MCF 10A (cell line): Measurements from ENCODE around the gene SMIM20. TPM values are rescaled to one million over a fixed set of nuclear protein-coding genes. Genes with fewer than 3 reads are reported as not detected.

Source experiments
- BruUV-seq: library from RNA; stranded (reverse); fragments of 400-500 nt; replicated peaks from 2 replicates; lab custom pipeline; 2021; lab: Mats Ljungman, UMichigan
- CTCF ChIA-PET: fragments of 300-600 bp; sonication (Branson Sonifier 250); formaldehyde crosslinking; extraction: SDS; loops from one replicate; lab custom pipeline; 2021; ENCODE audit warnings: antibody characterized with exemption, inconsistent platforms; lab: Yijun Ruan, JAX
- POLR2A ChIA-PET: fragments of 300-600, 350-650 bp; sonication (Branson Sonifier 250); formaldehyde crosslinking; extraction: SDS; loops from one replicate; lab custom pipeline; 2020; ENCODE audit warnings: antibody characterized with exemption, inconsistent platforms; lab: Yijun Ruan, JAX
- DNase-seq: peaks from one replicate; pipeline ENCODE4 v3.0.0-alpha.2; 2018; ENCODE audit not compliant: unreplicated experiment
- H3K27ac Mint-ChIP-seq: one replicate; pipeline ENCODE4 v1.8.0; 2022; ENCODE audit warnings: mild to moderate bottlenecking, low read depth, mixed read lengths; ENCODE audit not compliant: unreplicated experiment
- H3K27me3 Mint-ChIP-seq: one replicate; pipeline ENCODE4 v1.8.0; 2022; ENCODE audit warnings: mixed read lengths; ENCODE audit not compliant: insufficient read depth, unreplicated experiment
- H3K36me3 Mint-ChIP-seq: one replicate; pipeline ENCODE4 v1.8.0; 2022; ENCODE audit warnings: mild to moderate bottlenecking, moderate library complexity, mixed read lengths; ENCODE audit not compliant: insufficient read depth, unreplicated experiment
- H3K4me1 Mint-ChIP-seq: one replicate; pipeline ENCODE4 v1.8.0; 2022; ENCODE audit warnings: mixed read lengths; ENCODE audit not compliant: insufficient read depth, unreplicated experiment
- H3K4me3 Mint-ChIP-seq: one replicate; pipeline ENCODE4 v1.8.0; 2022; ENCODE audit warnings: mild to moderate bottlenecking, moderate library complexity, mixed read lengths; ENCODE audit not compliant: unreplicated experiment
- H3K9me3 Mint-ChIP-seq: one replicate; pipeline ENCODE4 v1.8.0; 2022; ENCODE audit warnings: mixed read lengths; ENCODE audit not compliant: unreplicated experiment
- intact Hi-C: fragments of 100-400 bp; cut with micrococcal nuclease; formaldehyde crosslinking; loops from 2 replicates; pipeline ENCODE4 v1.14.1; 2022
- total RNA-seq: library from RNA; stranded (reverse); gene quantifications from 2 replicates; pipeline ENCODE4 v1.2.3, GENCODE V29; 2022
- TF ChIP-seq, protein P1 (sequence below): fragments of 200-600 bp; IDR thresholded peaks from one replicate; pipeline ENCODE4 v1.8.0; 2022; ENCODE audit warnings: antibody characterized with exemption, mild to moderate bottlenecking; ENCODE audit not compliant: unreplicated experiment

Gene SMIM20
- total RNA-seq, 1 experiment from 2014 or later = 38.2 TPM

DNA sequence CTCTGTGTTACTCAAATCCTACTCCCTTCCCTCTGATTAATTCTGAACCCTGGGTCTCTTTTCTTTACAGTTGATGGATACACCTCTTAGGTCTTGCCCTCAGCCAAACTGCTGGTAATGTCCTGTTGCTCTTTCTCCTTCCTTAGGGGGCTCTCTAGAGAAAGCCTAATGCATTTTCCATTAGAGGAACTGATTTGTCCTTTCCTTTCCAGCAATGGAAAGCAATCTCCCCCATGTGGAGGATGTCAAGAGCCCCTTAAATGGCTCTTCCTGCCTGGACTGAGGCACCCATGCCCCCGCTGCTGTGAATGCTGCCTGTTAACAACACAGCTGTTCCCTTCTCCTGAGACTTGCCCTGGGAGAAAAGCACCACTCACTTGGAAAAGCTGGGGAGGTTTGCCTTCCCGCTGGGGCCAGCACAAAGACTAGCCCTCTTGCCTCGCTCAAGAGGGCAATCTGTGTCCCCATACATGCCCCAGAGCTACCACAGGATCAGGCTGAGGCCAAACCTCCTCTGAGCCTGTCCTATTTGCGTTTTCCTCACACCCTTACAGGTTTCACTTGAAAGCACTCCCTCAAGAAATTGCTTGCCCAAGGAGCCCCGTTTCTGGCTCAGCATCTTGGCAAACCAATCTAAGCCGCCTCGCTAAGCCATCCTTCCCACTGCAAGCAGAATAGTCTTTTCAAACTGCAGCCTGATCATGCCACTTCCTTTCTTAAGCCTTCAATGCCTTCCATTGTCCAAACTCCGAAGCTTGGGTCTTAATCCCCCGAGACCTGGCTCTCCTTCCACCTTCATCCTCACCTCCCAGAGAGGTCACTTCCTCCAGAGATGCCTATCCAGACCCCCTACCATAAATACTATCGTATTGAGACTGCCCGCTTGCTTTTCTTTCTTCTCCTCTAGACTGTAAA lies 23.2 kb upstream of the SMIM20 start:
- Mint-ChIP-seq H3K36me3 (no peaks in the 10 kb centered on the region), H3K27me3 (no peaks in the 10 kb centered on the region), H3K4me1 (no peaks in the 10 kb centered on the region), H3K27ac (no peak overlapping the region), H3K4me3 (no peak overlapping the region), H3K9me3 (no peaks in the 10 kb centered on the region)
- intact Hi-C loops = no loop called here
- TF ChIP-seq, protein P1, sequence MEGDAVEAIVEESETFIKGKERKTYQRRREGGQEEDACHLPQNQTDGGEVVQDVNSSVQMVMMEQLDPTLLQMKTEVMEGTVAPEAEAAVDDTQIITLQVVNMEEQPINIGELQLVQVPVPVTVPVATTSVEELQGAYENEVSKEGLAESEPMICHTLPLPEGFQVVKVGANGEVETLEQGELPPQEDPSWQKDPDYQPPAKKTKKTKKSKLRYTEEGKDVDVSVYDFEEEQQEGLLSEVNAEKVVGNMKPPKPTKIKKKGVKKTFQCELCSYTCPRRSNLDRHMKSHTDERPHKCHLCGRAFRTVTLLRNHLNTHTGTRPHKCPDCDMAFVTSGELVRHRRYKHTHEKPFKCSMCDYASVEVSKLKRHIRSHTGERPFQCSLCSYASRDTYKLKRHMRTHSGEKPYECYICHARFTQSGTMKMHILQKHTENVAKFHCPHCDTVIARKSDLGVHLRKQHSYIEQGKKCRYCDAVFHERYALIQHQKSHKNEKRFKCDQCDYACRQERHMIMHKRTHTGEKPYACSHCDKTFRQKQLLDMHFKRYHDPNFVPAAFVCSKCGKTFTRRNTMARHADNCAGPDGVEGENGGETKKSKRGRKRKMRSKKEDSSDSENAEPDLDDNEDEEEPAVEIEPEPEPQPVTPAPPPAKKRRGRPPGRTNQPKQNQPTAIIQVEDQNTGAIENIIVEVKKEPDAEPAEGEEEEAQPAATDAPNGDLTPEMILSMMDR = no peak
- BruUV-seq = no TSS peak
- no peak for DNase-seq
- CTCF ChIA-PET = no interaction called here
- POLR2A ChIA-PET = no interaction called here

GRCh38 chr4:25892796-25893195 lies 21.2 kb upstream of the SMIM20 start:
- no peak overlapping the region for H3K4me3 Mint-ChIP-seq
- ChIA-PET POLR2A (interaction anchor here (0.6 kb wide), 1 partner anchor 86 kb away, joined by 3 read pairs; no protein-coding TSS in a partner anchor), CTCF (no interaction called here)
- H3K36me3 Mint-ChIP-seq = no peaks in the 10 kb centered on the region
- H3K9me3 Mint-ChIP-seq = no peaks in the 10 kb centered on the region
- no peak overlapping the region for H3K27ac Mint-ChIP-seq
- BruUV-seq = no TSS peak
- H3K27me3 Mint-ChIP-seq = no peaks in the 10 kb centered on the region
- TF ChIP-seq, protein P1 = no peak
- DNase-seq = no peak
- no peaks in the 10 kb centered on the region for H3K4me1 Mint-ChIP-seq
- intact Hi-C loops = no loop called here

GRCh38 chr4:25896776-25897539 lies 17.1 kb upstream of the SMIM20 start:
- intact Hi-C loops = no loop called here
- H3K4me3 Mint-ChIP-seq = no peak overlapping the region
- TF ChIP-seq, protein P1 = no peak
- no peaks in the 10 kb centered on the region for H3K4me1 Mint-ChIP-seq
- ChIA-PET CTCF (no interaction called here), POLR2A (no interaction called here)
- no TSS peak for BruUV-seq
- no peak overlapping the region for H3K27ac Mint-ChIP-seq
- DNase-seq = no peak
- H3K27me3 Mint-ChIP-seq = no peaks in the 10 kb centered on the region
- no peaks in the 10 kb centered on the region for H3K36me3 Mint-ChIP-seq
- no peaks in the 10 kb centered on the region for H3K9me3 Mint-ChIP-seq

DNA sequence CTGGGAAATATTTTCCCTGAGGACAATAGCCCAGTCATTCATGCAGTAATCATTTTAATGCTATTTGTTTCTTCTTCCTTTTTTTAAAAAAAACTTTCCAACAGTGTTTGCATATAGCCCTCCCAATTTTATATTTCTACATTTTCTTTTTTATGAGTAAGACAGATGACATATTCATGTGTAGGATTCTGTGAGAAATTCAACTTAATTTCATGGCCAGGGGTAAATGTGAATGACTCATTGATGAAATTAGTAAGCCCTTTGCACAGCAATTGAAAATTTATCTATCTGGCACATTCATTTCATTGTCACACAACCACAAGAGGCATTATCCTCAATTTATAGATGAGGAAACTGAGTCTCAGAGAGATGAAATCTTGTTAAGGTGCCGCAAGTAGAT lies 13.7 kb upstream of the SMIM20 start:
- H3K9me3 Mint-ChIP-seq = no peaks in the 10 kb centered on the region
- ChIA-PET POLR2A (no interaction called here), CTCF (no interaction called here)
- no peak for DNase-seq
- no peaks in the 10 kb centered on the region for H3K36me3 Mint-ChIP-seq
- H3K27ac Mint-ChIP-seq = no peak overlapping the region
- H3K27me3 Mint-ChIP-seq = no peaks in the 10 kb centered on the region
- TF ChIP-seq, protein P1 = no peak
- intact Hi-C loops = no loop called here
- peaks cover 13% of the 10 kb centered on the region for H3K4me1 Mint-ChIP-seq
- H3K4me3 Mint-ChIP-seq = no peak overlapping the region
- no TSS peak for BruUV-seq
